NAMALWA (cell line): ENCODE data around the gene CLDN22.
A peak's percentile ranks its signal among the peaks of the same experiment; 100 is the strongest.
"Not testable (repeated sequence)": the region's sequence is repeated elsewhere in the genome, so short reads cannot be mapped to it uniquely, and the experiment has no call there.

ENCODE experiments used
- DNase-seq: peaks from one replicate; pipeline ENCODE4 v3.0.0-alpha.2; 2015; ENCODE audit warnings: low spot score

CLDN22 gene

GRCh38 chr4:183347146-183347545 lies 27.1 kb upstream of the CLDN22 start:
- DNase-seq = no peak

- no peak for DNase-seq
Measured at GRCh38 chr4:183345261-183345660, 25.2 kb upstream of the CLDN22 start.

GRCh38 chr4:183344523-183345255 lies 24.6 kb upstream of the CLDN22 start:
- no peak for DNase-seq

GRCh38 chr4:183343730-183344129 lies 23.7 kb upstream of the CLDN22 start:
- no peak for DNase-seq

GRCh38 chr4:183342541-183343533 lies 22.8 kb upstream of the CLDN22 start:
- peak; percentile 19 for DNase-seq

GRCh38 chr4:183337833-183338232 lies 17.8 kb upstream of the CLDN22 start:
- no peak for DNase-seq

GRCh38 chr4:183337349-183337748 lies 17.3 kb upstream of the CLDN22 start:
- DNase-seq = no peak

GRCh38 chr4:183335369-183335940 lies 15.4 kb upstream of the CLDN22 start:
- no peak for DNase-seq

GRCh38 chr4:183333983-183334382 lies 13.9 kb upstream of the CLDN22 start:
- no peak for DNase-seq

GRCh38 chr4:183333202-183333601 lies 13.1 kb upstream of the CLDN22 start:
- no peak for DNase-seq

- no peak for DNase-seq
Measured at GRCh38 chr4:183332447-183332846, 12.4 kb upstream of the CLDN22 start.

- DNase-seq = no peak
Measured at GRCh38 chr4:183330841-183331240, 10.8 kb upstream of the CLDN22 start.

- no peak for DNase-seq
Measured at GRCh38 chr4:183329954-183330742, 10.1 kb upstream of the CLDN22 start.

- no peak for DNase-seq
Measured at GRCh38 chr4:183329244-183329643, 9.2 kb upstream of the CLDN22 start.

- no peak for DNase-seq
Measured at GRCh38 chr4:183328832-183329231, 8.8 kb upstream of the CLDN22 start.

- no peak for DNase-seq
Measured at GRCh38 chr4:183327827-183328226, 7.8 kb upstream of the CLDN22 start.

- no peak for DNase-seq
Measured at GRCh38 chr4:183326853-183327252, 6.8 kb upstream of the CLDN22 start.

GRCh38 chr4:183326387-183326786 lies 6.3 kb upstream of the CLDN22 start:
- not testable (repeated sequence) for DNase-seq

GRCh38 chr4:183324619-183325018 lies 4.5 kb upstream of the CLDN22 start:
- DNase-seq = no peak

GRCh38 chr4:183324056-183324455 lies 4.0 kb upstream of the CLDN22 start:
- not testable (repeated sequence) for DNase-seq

- DNase-seq = no peak
Measured at GRCh38 chr4:183323295-183323694, 3.2 kb upstream of the CLDN22 start.

- DNase-seq = no peak
Measured at GRCh38 chr4:183322326-183322725, 2.2 kb upstream of the CLDN22 start, which contains the start of gene CLDN24. Gene CLDN24, minus strand, starts transcription at chr4:183322426. Its CDS starts 0 bp downstream, at chr4:183322426.
